Measurements from ENCODE around the gene MAML2.

The MAML2 gene

GRCh38 chr11:95926726-95927125, 416.3 kb downstream of the MAML2 start:
- DNase-seq (ENCODE audit: low read depth): no peak
- TF ChIP-seq, protein P1, sequence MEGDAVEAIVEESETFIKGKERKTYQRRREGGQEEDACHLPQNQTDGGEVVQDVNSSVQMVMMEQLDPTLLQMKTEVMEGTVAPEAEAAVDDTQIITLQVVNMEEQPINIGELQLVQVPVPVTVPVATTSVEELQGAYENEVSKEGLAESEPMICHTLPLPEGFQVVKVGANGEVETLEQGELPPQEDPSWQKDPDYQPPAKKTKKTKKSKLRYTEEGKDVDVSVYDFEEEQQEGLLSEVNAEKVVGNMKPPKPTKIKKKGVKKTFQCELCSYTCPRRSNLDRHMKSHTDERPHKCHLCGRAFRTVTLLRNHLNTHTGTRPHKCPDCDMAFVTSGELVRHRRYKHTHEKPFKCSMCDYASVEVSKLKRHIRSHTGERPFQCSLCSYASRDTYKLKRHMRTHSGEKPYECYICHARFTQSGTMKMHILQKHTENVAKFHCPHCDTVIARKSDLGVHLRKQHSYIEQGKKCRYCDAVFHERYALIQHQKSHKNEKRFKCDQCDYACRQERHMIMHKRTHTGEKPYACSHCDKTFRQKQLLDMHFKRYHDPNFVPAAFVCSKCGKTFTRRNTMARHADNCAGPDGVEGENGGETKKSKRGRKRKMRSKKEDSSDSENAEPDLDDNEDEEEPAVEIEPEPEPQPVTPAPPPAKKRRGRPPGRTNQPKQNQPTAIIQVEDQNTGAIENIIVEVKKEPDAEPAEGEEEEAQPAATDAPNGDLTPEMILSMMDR (conservative IDR thresholded peaks at IDR 0.05; ENCODE audit: control insufficient read depth, insufficient read depth, low read depth, low read length): no peak
- no peak overlapping the region for H3K4me3 ChIP-seq (ENCODE audit: control insufficient read depth, low read depth, low read length)
